Mammary epithelial cell (primary cell): ENCODE data around the gene MCFD2.

Source experiments
- CTCF ChIP-seq, 2 donors: IDR thresholded peaks in 1 of 2; conservative IDR thresholded peaks in 1 of 2; 2 replicates each; pipeline ENCODE4 v1.5.1; 2011 to 2012; ENCODE audit warnings: inconsistent platforms in 2 of 2, low read length in 2 of 2, mild to moderate bottlenecking in 2 of 2, control low read depth in 1 of 2, low read depth in 1 of 2; ENCODE audit not compliant: insufficient read depth in 1 of 2; ENCODE audit errors: extremely low read depth in 1 of 2
- EZH2 ChIP-seq: IDR thresholded peaks from 2 replicates; pipeline ENCODE4 v1.6.1; 2012; ENCODE audit warnings: low read length, inconsistent platforms, borderline replicate concordance

GRCh38 chr2:46863882-46864281 is 51.7 kb downstream of the MCFD2 start:
- TF ChIP-seq CTCF (conservative IDR thresholded peaks at IDR 0.05 in 1 of 2, IDR thresholded peaks at IDR 0.05 in 1 of 2; ENCODE audit: extremely low read depth in 1 of 2, insufficient read depth in 1 of 2, low read depth in 1 of 2, low read length in 2 of 2) (no peak), EZH2 (no peak)
